ENCODE measurements around the gene C2orf72.

The C2orf72 gene

GRCh38 chr2:231039821-231040364 is 2.6 kb downstream of the C2orf72 start:
- DNase-seq (ENCODE audit: extremely low spot score, insufficient read length, low read depth) (no peak), FAIRE-seq (no peak)

GRCh38 chr2:231041061-231041689 is 3.9 kb downstream of the C2orf72 start:
- FAIRE-seq (no peak), DNase-seq (ENCODE audit: extremely low spot score, insufficient read length, low read depth) (no peak)

- FAIRE-seq (no peak), DNase-seq (ENCODE audit: extremely low spot score, insufficient read length, low read depth) (no peak)
Measured at GRCh38 chr2:231043796-231044195, 6.5 kb downstream of the C2orf72 start.

GRCh38 chr2:231046916-231047273 is 9.6 kb downstream of the C2orf72 start:
- DNase-seq (ENCODE audit: extremely low spot score, insufficient read length, low read depth) = no peak
- no peak for FAIRE-seq

- DNase-seq (ENCODE audit: extremely low spot score, insufficient read length, low read depth) (no peak), FAIRE-seq (no peak)
Measured at GRCh38 chr2:231047274-231047922, 10.1 kb downstream of the C2orf72 start.

GRCh38 chr2:231047923-231048915 is 10.9 kb downstream of the C2orf72 start:
- no peak for FAIRE-seq
- DNase-seq (ENCODE audit: extremely low spot score, insufficient read length, low read depth) = no peak

- FAIRE-seq (no peak), DNase-seq (ENCODE audit: extremely low spot score, insufficient read length, low read depth) (no peak)
Measured at GRCh38 chr2:231049286-231050017, 12.1 kb downstream of the C2orf72 start.

GRCh38 chr2:231050018-231050901 is 12.9 kb downstream of the C2orf72 start:
- DNase-seq (ENCODE audit: extremely low spot score, insufficient read length, low read depth) (no peak), FAIRE-seq (no peak)

GRCh38 chr2:231051116-231051515 is 13.8 kb downstream of the C2orf72 start:
- FAIRE-seq (no peak), DNase-seq (ENCODE audit: extremely low spot score, insufficient read length, low read depth) (no peak)

- FAIRE-seq = peak; percentile 83
- DNase-seq (ENCODE audit: extremely low spot score, insufficient read length, low read depth) = peak; percentile 70
Measured at GRCh38 chr2:231052494-231053451, 15.4 kb downstream of the C2orf72 start.

- FAIRE-seq = no peak
- no peak for DNase-seq (ENCODE audit: extremely low spot score, insufficient read length, low read depth)
Measured at GRCh38 chr2:231053846-231054245, 16.5 kb downstream of the C2orf72 start.

- peak; percentile 96 for FAIRE-seq
- peak; percentile 88 for DNase-seq (ENCODE audit: extremely low spot score, insufficient read length, low read depth)
Measured at GRCh38 chr2:231056453-231057416, 19.4 kb downstream of the C2orf72 start, which contains the start of gene PSMD1. PSMD1 (plus strand) TSS chr2:231056867; CDS start chr2:231057026, 159 bp downstream.

- no peak for FAIRE-seq
Measured at GRCh38 chr2:231057590-231057989, 20.3 kb downstream of the C2orf72 start.

GRCh38 chr2:231058761-231059550 is 21.6 kb downstream of the C2orf72 start:
- no peak for FAIRE-seq
- DNase-seq (ENCODE audit: extremely low spot score, insufficient read length, low read depth) = no peak

More at GRCh38 chr2:231057590-231057989, 20.3 kb downstream of the C2orf72 start:
- no peak for DNase-seq (ENCODE audit: extremely low spot score, insufficient read length, low read depth)

- DNase-seq (ENCODE audit: extremely low spot score, insufficient read length, low read depth) (no peak), FAIRE-seq (no peak)
Measured at GRCh38 chr2:231059756-231060155, 22.4 kb downstream of the C2orf72 start.

GRCh38 chr2:231062776-231063175 is 25.5 kb downstream of the C2orf72 start:
- no peak for FAIRE-seq

More at GRCh38 chr2:231062776-231063175, 25.5 kb downstream of the C2orf72 start:
- no peak for DNase-seq (ENCODE audit: extremely low spot score, insufficient read length, low read depth)
